NCI-H146 treated with DMSO at 0.1 percent for 48 hours (cell line): Measurements from ENCODE around the gene ARID5A.
"Not testable (repeated sequence)": the region's sequence is repeated elsewhere in the genome, so short reads cannot be mapped to it uniquely, and the experiment has no call there.

Experiments
- DNase-seq: peaks from one replicate; lab custom pipeline; 2025; ENCODE audit not compliant: unreplicated experiment; lab: John Stamatoyannopoulos, UW

Gene ARID5A

DNA sequence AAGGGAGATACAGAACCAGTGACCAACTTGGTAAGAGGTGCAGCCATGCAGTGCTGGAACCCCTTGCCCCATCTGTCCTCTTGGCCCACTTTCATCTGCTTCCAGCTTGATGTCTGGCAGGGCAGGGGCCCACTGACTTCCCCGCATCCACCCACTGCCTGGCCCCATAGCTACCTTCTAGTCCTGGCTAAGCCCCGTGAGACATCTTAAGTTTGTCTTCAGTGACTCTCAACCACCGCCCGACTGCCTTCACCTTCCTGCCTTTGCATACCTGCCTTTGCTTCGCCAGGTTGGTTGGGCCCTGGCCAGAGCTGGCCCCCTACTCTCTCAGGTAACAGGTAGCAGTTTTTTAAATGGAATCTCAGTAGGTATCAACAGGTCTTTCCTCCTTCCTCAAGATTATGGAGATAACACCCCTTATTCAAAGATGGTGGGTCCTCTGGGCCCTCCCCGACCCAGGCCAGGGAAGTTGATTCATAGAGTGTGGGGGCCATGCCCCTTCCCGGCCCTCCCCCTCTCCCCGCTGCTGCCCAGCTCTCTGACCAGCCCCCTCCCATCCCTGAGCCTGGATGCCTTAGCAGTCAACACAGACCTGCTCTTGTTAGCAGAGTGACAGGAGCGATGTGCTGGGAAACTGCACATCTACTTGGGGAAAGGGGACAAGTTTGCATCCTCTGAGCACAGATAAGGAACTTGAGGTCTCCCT is 2.8 kb downstream of the ARID5A start:
- DNase-seq = no peak

DNA sequence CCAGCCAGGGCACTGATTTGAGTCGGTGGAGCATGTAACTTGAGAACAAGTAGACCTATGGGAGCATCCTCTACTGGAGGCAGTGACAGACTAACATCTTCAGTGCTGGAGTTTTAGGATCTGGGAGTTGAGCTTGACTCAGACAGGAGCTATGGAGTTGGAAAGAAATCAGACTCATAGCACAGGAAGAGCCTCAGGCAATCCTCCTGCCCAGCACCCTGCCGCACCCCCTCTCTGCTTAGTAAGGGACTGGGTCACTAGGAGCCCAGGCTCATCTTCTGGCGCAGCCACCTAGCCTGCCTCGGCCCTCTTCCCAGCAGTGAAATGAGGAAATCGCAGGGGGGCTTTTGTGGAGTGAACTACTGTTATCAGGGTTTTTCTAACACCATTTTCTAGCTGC is 3.6 kb downstream of the ARID5A start:
- no peak for DNase-seq

DNA sequence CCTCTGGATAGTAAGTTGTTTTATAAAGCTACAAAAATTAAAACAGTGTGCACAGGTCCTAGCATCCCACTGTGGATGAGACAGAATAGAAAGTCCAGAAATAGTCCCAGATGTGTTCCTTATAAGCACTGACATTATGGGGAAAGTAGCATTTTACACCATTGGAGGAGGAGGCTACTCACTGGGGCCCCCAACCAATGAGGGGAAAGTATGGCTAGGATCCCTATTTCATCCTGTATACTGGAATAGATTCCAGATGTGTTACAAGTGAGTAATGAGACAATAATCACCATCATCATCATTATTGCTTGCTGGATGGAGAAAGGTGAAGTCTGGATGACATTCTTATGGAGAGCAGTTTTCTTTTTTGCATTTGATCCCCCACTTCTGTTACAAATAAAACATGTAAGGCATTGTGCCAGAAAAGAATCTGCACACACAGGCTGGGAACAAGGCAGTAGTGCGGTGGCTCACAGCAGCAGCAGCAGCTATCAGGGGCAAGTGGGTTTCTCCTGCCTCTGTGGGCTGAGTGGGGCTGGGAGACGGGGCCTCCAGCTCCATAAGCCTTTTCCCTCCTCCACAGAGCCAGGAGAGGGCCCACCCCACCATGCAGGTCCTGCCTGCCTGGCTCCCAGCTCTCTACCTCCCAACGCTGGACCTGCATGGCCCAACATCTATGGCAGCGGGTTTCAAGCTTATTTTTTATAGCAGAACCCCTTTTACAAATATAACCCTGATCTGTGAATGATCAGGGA is 5.0 kb downstream of the ARID5A start:
- no peak for DNase-seq

DNA sequence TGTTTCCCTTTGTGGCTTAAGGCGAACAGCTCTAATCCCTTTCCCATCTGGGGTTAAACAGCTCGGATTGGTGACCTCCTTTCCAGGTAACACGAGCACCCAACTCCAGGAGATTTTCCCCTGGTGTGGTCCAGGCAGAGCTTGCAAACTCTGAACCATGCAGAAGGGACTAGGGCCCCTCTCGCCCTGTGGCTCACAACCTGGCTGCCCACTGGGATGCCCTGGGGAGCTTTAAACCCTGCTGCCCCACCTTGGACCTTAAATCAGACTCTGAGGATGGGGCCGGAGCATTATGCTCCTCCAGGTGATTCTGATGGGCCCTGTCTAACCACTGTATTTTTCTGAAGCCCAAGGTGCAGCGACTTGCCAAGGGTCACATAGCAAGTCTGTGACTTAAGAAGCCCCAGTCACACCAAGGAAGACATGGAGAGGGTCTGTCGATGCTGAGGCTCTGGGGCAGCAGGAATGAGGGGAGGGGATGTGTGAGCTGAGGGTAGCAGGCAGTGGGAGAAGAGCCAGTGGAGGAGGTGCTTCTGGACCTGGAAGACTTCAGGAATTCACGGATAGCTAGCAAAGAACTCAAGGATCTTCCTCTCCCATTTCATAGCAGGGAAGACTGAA is 5.9 kb downstream of the ARID5A start:
- DNase-seq = no peak

DNA sequence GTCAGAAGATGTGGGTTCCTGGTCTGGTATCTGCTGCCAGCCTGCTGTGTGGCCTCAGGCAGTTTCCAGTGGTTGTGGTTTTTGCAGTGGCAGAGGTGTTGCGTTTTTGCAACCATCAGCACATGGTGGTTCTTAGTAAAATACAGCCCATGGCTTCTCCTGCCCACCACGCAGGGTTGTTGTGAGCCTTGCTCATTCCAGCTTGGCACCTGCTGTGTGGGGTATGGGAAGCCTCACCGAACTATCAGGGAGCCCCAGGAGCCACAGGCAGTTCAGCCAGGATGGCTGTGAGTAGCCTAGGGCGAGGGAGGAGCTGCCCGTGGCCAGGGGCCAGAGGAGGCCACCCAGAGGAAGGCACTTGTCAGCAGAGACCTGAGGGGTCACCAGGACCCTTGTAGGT is 9.8 kb downstream of the ARID5A start:
- DNase-seq = no peak

DNA sequence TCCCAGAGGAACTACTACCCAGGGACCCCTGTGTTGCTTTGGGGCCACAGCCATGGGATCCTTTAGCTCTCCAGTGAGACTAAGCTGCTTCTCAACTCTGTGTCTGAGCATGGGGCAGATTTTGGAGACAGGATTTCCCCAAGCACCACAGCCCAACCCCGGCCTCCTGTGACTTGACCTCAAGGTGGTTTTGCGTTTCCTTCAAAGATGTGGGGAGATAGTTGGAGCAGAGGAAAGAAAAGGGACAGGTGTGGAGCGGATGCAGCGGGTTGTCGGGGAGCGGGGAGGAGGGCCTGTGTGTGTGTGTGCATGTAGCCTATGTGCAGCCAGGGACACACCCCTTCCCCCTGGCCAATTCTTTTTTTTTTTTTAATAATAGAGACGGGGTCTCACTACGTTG is 10.2 kb downstream of the ARID5A start:
- no peak for DNase-seq

DNA sequence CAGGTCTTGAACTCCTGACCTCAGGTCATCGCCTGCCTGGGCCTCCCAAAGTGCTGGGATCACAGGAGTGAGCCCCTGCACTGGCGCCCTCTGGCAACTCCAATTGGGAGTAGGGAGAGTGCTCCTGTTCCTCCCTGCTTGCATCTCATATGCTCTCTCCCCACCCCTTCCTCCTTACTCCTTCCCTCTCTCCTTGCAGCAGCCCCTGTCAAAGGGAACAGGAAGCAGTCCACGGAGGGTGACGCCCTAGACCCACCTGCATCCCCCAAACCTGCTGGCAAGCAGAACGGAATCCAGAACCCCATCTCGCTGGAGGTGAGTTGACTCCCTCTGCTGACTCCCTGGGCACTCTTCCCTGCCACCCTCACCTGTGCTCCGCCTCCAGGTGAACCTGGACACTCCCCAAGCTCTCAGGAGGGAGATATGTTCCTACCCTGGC is 10.7 kb downstream of the ARID5A start:
- no peak for DNase-seq

DNA sequence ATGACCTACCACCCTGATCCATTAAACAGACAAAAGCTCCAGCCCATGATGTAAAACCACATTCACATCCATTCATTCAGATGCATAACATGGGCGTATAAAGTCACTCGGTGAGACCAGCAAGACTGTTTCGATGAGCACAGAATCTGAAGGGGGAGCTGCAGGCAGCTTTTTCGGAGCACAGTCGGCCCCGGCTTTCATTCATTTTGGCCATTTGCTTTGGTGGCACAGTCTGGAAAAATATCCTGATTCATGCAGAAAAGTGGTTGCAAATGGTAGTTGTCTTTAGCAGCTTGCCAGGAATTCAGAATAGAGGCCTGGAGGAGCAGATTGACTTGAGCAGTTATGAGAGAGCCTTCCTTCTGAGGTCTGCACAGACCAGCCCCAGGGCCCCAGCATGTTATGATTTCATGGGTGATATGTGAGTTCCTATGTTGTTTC is 11.2 kb downstream of the ARID5A start:
- DNase-seq = no peak

DNA sequence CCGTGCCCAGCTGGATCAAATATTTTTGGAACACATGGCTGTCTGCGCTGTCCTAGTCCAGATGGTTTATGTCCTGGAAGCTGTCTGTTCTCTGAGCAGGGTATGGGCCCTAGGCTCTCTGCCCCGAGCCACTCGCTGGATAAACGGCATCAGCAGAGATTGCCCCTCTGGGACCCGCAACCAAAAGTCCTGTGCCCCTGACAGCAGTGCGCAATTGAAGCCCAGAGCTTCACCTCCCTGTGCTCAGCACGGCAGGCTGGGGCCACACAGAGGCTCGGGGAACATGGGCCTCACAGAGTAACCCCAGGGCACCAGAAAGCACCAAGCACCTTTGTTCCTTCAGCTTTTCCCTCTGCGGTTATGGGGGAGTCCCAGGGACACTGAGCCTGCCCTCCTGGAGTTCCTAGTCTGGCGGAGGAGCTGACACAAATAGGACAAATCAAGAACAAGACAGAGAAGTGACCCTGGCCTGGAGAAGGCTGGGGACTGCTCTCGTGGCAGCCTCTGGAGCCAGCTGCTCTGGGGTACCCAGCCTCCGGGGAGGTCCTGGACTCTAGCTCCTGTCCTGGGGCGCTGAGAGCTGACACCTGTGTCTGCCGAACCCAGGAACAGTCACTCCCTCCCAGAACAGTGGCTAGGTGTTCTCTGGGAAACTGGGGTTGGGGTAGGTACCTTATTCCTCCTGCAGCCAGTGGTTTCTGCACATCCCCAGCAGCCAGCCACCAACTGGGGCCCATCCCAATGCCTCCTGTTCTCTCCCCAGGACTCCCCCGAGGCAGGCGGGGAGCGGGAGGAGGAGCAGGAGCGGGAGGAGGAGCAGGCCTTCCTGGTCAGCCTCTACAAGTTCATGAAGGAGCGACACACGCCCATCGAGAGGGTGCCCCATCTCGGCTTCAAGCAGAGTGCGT is 12.3 kb downstream of the ARID5A start:
- no peak for DNase-seq

DNA sequence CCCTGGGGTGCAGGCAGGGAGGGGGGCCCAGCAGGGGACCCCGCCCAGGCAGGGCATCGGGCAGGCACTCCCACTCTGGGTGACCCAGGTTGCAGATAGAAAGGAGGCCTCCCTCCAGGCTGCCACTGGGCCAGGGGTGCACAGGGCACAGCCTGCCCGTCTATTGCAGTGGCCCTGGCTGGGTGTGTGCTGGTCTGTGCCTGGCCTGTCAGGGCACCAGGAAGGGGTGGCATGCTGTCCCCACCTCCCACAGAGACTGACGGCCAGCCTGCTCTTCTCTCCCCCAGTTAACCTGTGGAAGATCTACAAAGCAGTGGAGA is 12.9 kb downstream of the ARID5A start:
- DNase-seq = no peak

DNA sequence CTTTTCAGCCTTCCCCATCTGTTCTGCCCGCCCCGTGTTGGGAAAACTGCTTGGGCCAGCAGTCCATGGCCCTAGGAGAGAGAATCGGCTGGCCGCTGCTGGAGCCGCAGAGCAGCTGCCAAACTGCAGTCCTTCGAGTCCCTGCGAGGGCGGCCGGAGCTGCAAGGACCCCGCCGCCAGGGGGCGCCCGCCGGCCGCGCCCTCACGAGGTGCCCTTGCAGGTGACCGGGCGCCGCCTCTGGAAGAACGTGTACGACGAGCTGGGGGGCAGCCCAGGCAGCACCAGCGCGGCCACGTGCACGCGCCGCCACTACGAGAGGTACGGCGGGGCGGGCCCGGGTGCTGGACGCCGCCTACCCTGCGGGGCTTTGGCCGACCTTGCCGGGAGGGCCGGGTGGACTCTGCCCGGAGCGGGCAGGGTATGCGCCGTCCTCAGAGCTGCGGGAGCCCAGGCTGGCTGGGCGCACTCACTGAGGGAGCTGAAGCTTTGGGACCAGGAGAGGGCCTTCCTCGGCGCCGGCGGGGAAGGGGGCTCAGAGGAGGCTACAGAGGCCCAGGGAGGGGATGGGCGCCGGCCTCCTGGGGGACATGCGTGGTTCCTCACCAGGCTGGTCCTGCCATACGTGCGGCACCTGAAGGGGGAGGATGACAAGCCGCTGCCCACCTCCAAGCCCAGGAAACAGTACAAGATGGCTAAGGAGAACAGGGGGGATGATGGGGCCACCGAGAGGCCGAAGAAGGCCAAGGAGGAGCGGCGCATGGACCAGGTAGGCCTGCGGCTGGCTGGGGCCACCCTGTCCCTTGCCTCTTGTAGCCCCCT is 13.6 kb downstream of the ARID5A start:
- no peak for DNase-seq

DNA sequence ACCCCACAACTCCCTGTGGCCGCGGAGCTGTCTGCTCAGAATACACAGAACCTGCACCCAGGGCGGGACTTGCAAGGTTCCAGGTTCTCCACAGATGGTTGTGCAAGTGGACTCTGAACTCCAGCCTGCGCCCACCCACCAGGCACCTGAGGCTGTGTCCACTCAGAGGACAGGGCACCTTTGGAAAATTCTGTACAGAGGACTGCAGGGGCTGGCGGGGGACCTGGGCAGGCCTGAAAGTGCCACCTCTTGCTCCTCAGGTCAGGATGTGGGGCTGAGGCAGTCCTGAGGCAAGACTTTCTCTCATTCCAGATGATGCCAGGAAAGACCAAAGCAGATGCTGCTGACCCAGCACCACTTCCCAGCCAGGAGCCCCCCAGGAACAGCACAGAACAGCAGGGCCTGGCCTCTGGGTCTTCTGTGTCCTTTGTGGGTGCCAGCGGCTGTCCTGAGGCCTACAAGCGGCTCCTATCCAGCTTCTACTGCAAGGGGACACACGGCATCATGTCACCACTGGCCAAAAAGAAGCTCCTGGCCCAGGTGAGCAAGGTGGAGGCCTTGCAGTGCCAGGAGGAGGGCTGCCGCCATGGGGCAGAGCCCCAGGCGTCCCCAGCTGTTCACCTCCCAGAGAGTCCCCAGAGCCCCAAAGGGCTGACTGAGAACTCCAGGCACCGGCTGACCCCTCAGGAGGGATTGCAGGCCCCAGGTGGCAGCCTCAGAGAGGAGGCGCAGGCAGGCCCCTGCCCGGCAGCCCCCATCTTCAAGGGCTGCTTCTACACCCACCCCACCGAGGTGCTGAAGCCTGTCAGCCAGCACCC is 14.4 kb downstream of the ARID5A start:
- DNase-seq = no peak

DNA sequence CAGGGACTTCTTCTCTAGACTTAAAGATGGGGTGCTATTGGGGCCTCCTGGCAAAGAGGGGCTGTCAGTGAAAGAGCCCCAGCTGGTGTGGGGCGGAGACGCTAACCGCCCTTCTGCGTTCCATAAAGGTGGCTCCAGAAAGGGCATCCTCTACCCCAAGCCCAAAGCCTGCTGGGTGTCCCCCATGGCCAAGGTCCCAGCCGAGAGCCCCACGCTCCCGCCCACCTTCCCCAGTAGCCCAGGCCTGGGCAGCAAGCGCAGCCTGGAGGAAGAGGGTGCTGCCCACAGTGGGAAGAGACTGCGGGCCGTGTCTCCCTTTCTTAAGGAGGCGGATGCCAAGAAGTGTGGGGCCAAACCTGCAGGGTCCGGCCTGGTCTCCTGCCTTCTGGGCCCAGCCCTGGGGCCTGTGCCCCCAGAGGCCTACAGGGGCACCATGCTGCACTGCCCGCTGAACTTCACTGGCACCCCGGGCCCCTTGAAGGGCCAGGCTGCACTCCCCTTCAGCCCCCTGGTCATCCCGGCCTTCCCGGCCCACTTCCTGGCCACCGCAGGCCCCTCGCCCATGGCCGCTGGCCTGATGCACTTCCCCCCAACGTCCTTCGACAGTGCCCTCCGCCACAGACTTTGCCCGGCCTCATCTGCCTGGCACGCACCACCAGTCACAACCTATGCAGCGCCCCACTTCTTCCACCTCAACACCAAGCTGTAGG is 15.2 kb downstream of the ARID5A start:
- no peak for DNase-seq

DNA sequence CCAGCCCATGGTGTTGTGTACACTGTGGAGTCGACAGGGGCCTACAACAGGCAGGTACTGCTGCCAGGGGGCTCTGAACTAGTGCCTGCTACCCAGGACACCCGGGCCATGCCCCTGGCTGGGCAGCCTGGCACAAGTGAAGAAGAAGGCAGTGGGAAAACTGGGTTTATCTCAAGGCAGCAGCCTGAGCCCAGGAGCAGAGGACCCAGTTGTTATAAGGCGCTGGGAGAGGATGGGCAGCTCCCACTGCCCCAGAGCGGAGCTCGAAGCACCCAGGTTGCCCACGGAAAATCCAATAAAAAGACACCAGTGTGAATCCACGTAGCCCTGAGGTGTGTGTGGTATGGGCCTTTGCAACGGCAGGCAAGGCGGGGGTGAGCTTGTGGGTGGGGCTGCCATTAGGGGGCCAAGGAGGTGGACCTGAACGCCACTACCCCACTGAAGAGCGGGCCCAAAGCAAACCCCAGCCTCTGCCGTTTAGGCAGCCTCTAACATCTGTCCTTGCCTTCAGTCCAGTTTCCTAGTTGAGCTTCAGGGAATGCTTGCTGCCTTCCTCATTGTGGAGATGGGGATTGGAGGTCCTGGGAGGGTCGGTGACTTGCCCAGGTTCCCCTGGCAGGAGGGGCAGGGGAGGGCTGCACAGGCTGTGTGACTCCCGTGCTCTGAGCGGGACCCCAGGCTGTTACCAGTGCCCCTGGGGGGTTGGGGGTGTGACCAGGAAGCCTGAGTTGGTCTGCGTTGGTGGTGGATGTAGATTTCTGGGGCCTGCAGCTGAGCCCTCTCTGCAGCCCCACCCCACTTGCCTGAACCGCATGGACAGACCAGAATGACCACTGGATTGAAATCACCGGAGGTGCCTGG is 16.0 kb downstream of the ARID5A start:
- no peak for DNase-seq

DNA sequence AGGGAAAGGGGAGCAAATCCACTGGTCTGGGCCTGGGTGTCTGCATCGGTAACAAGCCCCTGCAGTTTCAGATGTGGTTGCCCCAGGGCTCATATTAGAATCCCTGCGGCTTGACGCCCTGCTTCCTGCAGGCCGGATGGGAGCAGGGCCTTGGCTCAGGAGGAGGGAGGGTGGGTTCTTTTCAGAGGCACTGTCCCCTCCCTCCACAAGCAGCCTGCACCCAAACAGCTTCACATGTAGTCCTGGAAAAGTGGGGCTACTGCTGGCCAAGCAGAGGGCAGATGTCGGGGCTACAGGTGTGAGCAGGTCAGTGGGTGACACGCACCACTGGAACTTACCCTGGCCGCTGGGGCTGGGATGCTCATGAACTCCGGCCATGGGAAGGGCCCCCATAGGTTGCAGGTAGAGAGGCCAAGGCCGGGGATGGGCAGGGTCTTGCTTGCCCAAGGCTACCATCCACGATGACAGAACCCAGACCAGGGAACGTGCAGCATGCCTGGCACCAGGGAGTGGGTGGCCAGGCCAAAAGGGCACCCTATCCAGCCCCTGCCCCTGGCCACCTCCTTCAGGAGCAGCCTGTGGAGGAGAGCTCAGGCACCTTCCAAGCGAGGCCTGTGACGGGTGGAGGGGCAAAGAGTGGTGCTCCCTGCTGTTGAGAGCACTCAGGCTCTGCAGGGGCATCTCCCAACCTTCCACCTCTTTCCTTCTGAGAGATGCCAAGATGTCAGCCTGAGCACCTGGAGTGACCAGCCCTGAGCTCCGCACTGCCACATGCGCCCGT is 16.8 kb downstream of the ARID5A start:
- DNase-seq = no peak

DNA sequence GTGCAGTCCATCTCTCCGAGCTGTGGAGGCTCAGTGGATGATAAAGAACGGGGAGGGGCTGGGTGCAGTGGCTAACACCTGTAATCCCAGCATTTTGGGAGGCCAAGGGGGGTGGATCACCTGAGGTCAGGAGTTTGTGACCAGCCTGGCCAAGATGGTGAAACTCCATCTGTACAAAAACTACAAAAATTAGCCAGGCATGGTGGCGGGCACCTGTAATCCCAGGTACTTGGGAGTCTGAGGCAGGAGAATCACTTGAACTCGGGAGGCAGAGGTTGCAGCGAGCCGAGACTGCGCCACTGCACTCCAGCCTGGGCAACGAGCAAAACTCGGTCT is 17.4 kb downstream of the ARID5A start:
- DNase-seq = not testable (repeated sequence)
